Measurements from ENCODE around the gene TSKS. TPM values are rescaled to one million over a fixed set of nuclear protein-coding genes. Genes with fewer than 3 reads are reported as not detected.

Gene TSKS
- total and polyA plus RNA-seq, 2 of the 13 experiments (the other 11 are each of a cell fraction or from before 2014, with no cell fraction given) = 0.03 TPM; not detected in 1

DNA sequence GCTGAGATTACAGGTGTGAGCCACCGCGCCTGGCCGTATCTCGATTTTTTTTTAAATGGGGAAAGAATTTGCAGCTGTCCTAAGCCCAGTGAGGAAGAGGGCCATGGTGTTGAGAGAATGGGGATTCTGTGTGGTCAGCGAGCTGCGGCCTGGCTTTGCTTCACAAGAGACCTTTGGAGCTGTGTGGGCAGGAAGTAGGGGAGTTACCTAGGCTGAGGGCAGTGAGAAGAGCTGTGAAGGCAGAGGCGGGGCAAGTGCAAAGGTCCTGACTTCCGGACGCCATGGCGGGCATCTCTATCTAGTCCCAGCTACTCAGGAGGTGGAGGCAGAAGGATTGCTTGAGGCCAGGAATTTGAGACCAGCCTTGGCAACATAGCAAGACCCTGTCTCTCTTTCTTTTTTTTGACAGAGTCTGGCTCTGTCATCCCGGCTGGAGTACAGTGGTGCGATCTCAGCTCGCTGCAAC, 8.6 kb upstream of the TSKS start (continued):
- TF ChIP-seq DPF2 (CRISPR knock-in tag; IDR thresholded peaks at IDR 0.05; ENCODE audit: borderline replicate concordance, low read depth) (0 out of 2 replicates have a peak, but pooled peaks have one; percentile 25), ZSCAN21 (CRISPR knock-in tag; IDR thresholded peaks at IDR 0.05; ENCODE audit: borderline replicate concordance) (peak; percentile 43; the same call in 1 of the 2 replicates), PHF8 (CRISPR knock-in tag; IDR thresholded peaks at IDR 0.05) (peak; percentile 27; the same call in 1 of the 2 replicates), ZNF567 (CRISPR knock-in tag; IDR thresholded peaks at IDR 0.05; ENCODE audit: borderline replicate concordance) (no peak), TAF1 (CRISPR knock-in tag; IDR thresholded peaks at IDR 0.05) (peak; percentile 43; the same call in 1 of the 2 replicates), REPIN1 (CRISPR knock-in tag; IDR thresholded peaks at IDR 0.05; ENCODE audit: borderline replicate concordance, low read depth) (no peak), ETV5 (CRISPR knock-in tag; IDR thresholded peaks at IDR 0.05; ENCODE audit: borderline replicate concordance) (peak; percentile 98), HDAC1 (CRISPR knock-in tag; IDR thresholded peaks at IDR 0.05) (peak; percentile 44; the same call in 1 of the 2 replicates), KMT2A (CRISPR knock-in tag; IDR thresholded peaks at IDR 0.05) (peak; percentile 34; the same call in 1 of the 2 replicates), ZNF629 (CRISPR knock-in tag; conservative IDR thresholded peaks at IDR 0.05) (no peak), KLF12 (CRISPR knock-in tag; IDR thresholded peaks at IDR 0.05; ENCODE audit: borderline replicate concordance) (0 out of 2 replicates have a peak, but pooled peaks have one; percentile 22)
- TF ChIP-seq, protein P1, sequence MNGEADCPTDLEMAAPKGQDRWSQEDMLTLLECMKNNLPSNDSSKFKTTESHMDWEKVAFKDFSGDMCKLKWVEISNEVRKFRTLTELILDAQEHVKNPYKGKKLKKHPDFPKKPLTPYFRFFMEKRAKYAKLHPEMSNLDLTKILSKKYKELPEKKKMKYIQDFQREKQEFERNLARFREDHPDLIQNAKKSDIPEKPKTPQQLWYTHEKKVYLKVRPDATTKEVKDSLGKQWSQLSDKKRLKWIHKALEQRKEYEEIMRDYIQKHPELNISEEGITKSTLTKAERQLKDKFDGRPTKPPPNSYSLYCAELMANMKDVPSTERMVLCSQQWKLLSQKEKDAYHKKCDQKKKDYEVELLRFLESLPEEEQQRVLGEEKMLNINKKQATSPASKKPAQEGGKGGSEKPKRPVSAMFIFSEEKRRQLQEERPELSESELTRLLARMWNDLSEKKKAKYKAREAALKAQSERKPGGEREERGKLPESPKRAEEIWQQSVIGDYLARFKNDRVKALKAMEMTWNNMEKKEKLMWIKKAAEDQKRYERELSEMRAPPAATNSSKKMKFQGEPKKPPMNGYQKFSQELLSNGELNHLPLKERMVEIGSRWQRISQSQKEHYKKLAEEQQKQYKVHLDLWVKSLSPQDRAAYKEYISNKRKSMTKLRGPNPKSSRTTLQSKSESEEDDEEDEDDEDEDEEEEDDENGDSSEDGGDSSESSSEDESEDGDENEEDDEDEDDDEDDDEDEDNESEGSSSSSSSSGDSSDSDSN (CRISPR knock-in tag; IDR thresholded peaks at IDR 0.05) = 0 out of 2 replicates have a peak, but pooled peaks have one; percentile 25
- TF ChIP-seq, protein P2, sequence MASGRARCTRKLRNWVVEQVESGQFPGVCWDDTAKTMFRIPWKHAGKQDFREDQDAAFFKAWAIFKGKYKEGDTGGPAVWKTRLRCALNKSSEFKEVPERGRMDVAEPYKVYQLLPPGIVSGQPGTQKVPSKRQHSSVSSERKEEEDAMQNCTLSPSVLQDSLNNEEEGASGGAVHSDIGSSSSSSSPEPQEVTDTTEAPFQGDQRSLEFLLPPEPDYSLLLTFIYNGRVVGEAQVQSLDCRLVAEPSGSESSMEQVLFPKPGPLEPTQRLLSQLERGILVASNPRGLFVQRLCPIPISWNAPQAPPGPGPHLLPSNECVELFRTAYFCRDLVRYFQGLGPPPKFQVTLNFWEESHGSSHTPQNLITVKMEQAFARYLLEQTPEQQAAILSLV (CRISPR knock-in tag; IDR thresholded peaks at IDR 0.05; ENCODE audit: borderline replicate concordance) = peak; percentile 24; the same call in 1 of the 2 replicates
- TF ChIP-seq, protein P3, sequence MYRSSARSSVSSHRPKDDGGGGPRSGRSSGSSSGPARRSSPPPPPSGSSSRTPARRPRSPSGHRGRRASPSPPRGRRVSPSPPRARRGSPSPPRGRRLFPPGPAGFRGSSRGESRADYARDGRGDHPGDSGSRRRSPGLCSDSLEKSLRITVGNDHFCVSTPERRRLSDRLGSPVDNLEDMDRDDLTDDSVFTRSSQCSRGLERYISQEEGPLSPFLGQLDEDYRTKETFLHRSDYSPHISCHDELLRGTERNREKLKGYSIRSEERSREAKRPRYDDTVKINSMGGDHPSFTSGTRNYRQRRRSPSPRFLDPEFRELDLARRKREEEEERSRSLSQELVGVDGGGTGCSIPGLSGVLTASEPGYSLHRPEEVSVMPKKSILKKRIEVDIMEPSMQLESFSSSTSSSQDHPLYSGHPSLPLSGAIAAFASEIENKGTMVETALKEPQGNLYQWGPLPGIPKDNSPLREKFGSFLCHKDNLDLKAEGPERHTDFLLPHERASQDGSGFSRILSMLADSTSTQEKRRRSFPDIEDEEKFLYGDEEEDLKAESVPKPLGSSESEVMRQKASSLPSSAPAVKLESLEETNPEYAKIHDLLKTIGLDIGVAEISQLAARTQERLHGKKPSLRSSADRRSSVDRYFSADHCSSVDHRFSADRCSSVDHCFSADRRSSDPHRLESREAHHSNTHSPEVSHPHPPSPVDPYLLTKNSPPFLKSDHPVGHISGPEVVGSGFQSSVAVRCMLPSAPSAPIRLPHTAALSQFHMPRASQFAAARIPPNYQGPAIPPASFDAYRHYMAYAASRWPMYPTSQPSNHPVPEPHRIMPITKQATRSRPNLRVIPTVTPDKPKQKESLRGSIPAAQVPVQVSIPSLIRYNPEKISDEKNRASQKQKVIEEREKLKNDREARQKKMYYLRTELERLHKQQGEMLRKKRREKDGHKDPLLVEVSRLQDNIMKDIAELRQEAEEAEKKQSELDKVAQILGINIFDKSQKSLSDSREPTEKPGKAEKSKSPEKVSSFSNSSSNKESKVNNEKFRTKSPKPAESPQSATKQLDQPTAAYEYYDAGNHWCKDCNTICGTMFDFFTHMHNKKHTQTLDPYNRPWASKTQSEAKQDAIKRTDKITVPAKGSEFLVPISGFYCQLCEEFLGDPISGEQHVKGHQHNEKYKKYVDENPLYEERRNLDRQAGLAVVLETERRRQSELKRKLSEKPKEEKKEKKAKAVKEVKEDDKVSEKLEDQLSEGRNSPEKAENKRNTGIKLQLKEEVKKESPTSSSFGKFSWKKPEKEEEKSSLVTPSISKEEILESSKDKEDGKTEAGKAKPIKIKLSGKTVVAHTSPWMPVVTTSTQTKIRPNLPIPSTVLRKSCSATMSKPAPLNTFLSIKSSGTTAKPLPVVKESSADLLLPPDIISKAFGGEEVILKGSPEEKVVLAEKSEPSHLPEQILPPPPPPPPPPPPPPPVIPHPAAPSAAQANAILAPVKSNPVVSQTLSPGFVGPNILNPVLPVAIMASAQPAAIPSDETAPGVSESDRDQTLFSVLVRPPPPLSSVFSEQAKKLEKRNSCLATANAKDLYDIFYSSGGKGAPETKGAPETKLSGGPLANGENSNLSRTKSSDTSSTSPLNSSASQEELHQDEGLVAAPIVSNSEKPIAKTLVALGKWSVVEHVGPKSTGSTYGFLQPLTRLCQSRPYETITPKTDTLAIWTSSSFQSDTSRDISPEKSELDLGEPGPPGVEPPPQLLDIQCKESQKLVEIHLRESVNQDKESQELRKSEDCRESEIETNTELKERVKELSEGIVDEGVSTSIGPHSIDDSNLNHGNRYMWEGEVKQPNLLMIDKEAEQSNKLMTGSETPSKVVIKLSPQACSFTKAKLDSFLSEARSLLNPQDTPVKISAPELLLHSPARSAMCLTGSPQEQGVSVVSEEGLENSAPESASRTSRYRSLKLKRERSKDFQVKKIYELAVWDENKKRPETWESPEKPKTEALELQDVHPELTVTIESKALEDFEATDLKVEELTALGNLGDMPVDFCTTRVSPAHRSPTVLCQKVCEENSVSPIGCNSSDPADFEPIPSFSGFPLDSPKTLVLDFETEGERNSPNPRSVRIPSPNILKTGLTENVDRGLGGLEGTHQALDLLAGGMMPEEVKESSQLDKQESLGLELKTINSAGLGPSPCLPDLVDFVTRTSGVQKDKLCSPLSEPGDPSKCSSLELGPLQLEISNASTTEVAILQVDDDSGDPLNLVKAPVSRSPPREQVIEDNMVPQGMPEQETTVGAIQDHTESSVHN (CRISPR knock-in tag; IDR thresholded peaks at IDR 0.05) = 0 out of 2 replicates have a peak, but pooled peaks have one; percentile 60
- TF ChIP-seq, protein P4, sequence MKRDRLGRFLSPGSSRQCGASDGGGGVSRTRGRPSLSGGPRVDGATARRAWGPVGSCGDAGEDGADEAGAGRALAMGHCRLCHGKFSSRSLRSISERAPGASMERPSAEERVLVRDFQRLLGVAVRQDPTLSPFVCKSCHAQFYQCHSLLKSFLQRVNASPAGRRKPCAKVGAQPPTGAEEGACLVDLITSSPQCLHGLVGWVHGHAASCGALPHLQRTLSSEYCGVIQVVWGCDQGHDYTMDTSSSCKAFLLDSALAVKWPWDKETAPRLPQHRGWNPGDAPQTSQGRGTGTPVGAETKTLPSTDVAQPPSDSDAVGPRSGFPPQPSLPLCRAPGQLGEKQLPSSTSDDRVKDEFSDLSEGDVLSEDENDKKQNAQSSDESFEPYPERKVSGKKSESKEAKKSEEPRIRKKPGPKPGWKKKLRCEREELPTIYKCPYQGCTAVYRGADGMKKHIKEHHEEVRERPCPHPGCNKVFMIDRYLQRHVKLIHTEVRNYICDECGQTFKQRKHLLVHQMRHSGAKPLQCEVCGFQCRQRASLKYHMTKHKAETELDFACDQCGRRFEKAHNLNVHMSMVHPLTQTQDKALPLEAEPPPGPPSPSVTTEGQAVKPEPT (CRISPR knock-in tag; IDR thresholded peaks at IDR 0.05; ENCODE audit: low read depth) = no peak; the same call in 1 of the 2 replicates
